T-cell (primary cell): Measurements from ENCODE around the gene ZNF276. TPM values are rescaled to one million over a fixed set of nuclear protein-coding genes. Genes with fewer than 3 reads are reported as not detected.
A peak's percentile ranks its signal among the peaks of the same experiment; 100 is the strongest.

ENCODE experiments used
- ATAC-seq, 4 experiments: fragments of 200-7000 bp in 3 of 4; fragments of 150-1000 bp in 1 of 4; cut with Tn5 transposase; replicated peaks in 1 of 4; 1 replicate in 3 of 4; 2 replicates in 1 of 4; pipeline ENCODE4 v1.10.0; 2021; ENCODE audit warnings: moderate library complexity in 3 of 4, mild to moderate bottlenecking in 2 of 4, moderate number of reproducible peaks in 1 of 4
- CTCF ChIA-PET, 2 donors: fragments of 300-600 bp; sonication (Branson Sonifier 250); formaldehyde crosslinking; loops; one replicate each; lab custom pipeline; 2022; ENCODE audit warnings: antibody characterized with exemption in 2 of 2; lab: Charles Lee
- POLR2A ChIA-PET, 2 donors: fragments of 300-600 bp; sonication (Branson Sonifier 250); formaldehyde crosslinking; loops; one replicate each; lab custom pipeline; 2022; ENCODE audit warnings: antibody characterized with exemption in 2 of 2; lab: Charles Lee
- DNase-seq, 35 experiments: peaks; one replicate each; pipeline versions ENCODE4 v3.0.0 to v3.0.0-alpha.2; 2013 to 2023
- H3K27ac ChIP-seq: one replicate; pipeline ENCODE4 v1.5.1; 2013; ENCODE audit warnings: low read length
- H3K27me3 ChIP-seq, 2 experiments: replicated peaks in 1 of 2; 1 replicate in 1 of 2; 2 replicates in 1 of 2; pipeline versions ENCODE4 v1.6.1 to v1.7.0; 2013; ENCODE audit warnings: low read length in 1 of 2, mixed read lengths in 1 of 2; ENCODE audit not compliant: control insufficient read depth in 2 of 2, insufficient read depth in 2 of 2; ENCODE audit errors: extremely low read depth in 1 of 2
- H3K36me3 ChIP-seq, 2 donors: 1 replicate in 1 of 2; 2 replicates in 1 of 2; pipeline versions ENCODE4 v1.6.1 to v1.7.0; 2013; ENCODE audit warnings: low read length in 1 of 2; ENCODE audit not compliant: control insufficient read depth in 2 of 2, insufficient read depth in 1 of 2; ENCODE audit errors: extremely low read depth in 1 of 2
- H3K4me1 ChIP-seq, 2 experiments: 1 replicate in 1 of 2; 2 replicates in 1 of 2; pipeline versions ENCODE4 v1.6.1 to v1.7.0; 2013; ENCODE audit warnings: low read length in 2 of 2, mixed read lengths in 1 of 2; ENCODE audit not compliant: insufficient read depth in 2 of 2, control insufficient read depth in 1 of 2; ENCODE audit errors: extremely low read depth in 1 of 2
- H3K4me3 ChIP-seq, 2 donors: 1 replicate in 1 of 2; 2 replicates in 1 of 2; pipeline versions ENCODE4 v1.5.1 to v1.7.0; 2013; ENCODE audit warnings: mild to moderate bottlenecking in 2 of 2, low read length in 1 of 2, moderate library complexity in 1 of 2; ENCODE audit not compliant: control insufficient read depth in 1 of 2; ENCODE audit errors: extremely low read depth in 1 of 2
- H3K9me3 ChIP-seq: 2 replicates; pipeline ENCODE4 v1.7.0; 2013
- H3K27ac Mint-ChIP-seq, 2 donors: one replicate each; pipeline ENCODE4 v1.8.0; 2020 to 2021; ENCODE audit warnings: mild to moderate bottlenecking in 2 of 2, mixed read lengths in 2 of 2
- H3K27me3 Mint-ChIP-seq, 2 donors: one replicate each; pipeline ENCODE4 v1.8.0; 2021 to 2022; ENCODE audit warnings: mixed read lengths in 2 of 2
- H3K36me3 Mint-ChIP-seq: one replicate; pipeline ENCODE4 v1.8.0; 2021; ENCODE audit warnings: mixed read lengths
- H3K4me1 Mint-ChIP-seq, 3 donors: one replicate each; pipeline ENCODE4 v1.8.0; 2020 to 2022; ENCODE audit warnings: mixed read lengths in 3 of 3, mild to moderate bottlenecking in 1 of 3
- H3K4me3 Mint-ChIP-seq, 3 donors: one replicate each; pipeline ENCODE4 v1.8.0; 2020 to 2022; ENCODE audit warnings: mild to moderate bottlenecking in 3 of 3, mixed read lengths in 3 of 3, moderate library complexity in 3 of 3
- H3K9me3 Mint-ChIP-seq, 3 donors: one replicate each; pipeline ENCODE4 v1.8.0; 2020 to 2022; ENCODE audit warnings: mixed read lengths in 3 of 3
- WGBS: methylation state at CpG from one replicate; pipeline ENCODE4 v1.1.5; 2013; ENCODE audit warnings: missing lambda C conversion rate; ENCODE audit not compliant: insufficient coverage; 5-methylcytosine and 5-hydroxymethylcytosine counted together
- total RNA-seq, 35 experiments: library from RNA in 6 of 35; stranded (reverse) in 6 of 35; fragments of 120-200 nt in 1 of 35; gene quantifications; one replicate each; pipeline versions ENCODE4 v1.2.1 to v1.2.4 and lab custom pipeline; 2013 to 2026

The ZNF276 gene
- total RNA-seq, 5 donors from 2014 or later (not counting 1 experiment from before 2014, with no cell fraction given), result 131 to 203 (median 195) TPM

- no peaks in the 10 kb centered on the region for H3K27me3 Mint-ChIP-seq
- peaks cover 48 to 57% (median 53%) of the 10 kb centered on the region in 3 donors for H3K4me1 Mint-ChIP-seq
- Histone ChIP-seq H3K27me3 (no peaks in the 10 kb centered on the region), H3K9me3 (no peaks in the 10 kb centered on the region), H3K27ac (peak overlapping the region; percentile 76), H3K4me1 (peaks cover 19 to 71% of the 10 kb centered on the region in 2 experiments), H3K36me3 (peaks cover 11 to 52% of the 10 kb centered on the region in 2 donors), H3K4me3 (peak overlapping the region; percentile 70 to 81)
- DNase-seq (peak; percentile 70 to 94 (median 87)), ATAC-seq (peak; percentile 42 to 50 (median 48))
- H3K36me3 Mint-ChIP-seq, result peaks cover 17% of the 10 kb centered on the region
- 10% methylated on average over 30 of the region's 30 CpGs for WGBS
- H3K4me3 Mint-ChIP-seq, result peak overlapping the region; percentile 84 to 99 (median 96)
- ChIA-PET POLR2A (interaction anchor here (0.5 to 1.0 kb wide), 5 partner anchors 14 to 1879 kb away, joined by 3 to 5 read pairs (median 3); no protein-coding TSS in a partner anchor), CTCF (interaction anchor here in 1 of 2 donors (0.6 to 2.4 kb wide), 9 partner anchors 11 to 138 kb away, joined by 3 to 11 read pairs (median 6); partner anchors contain the start of gene SPATA2L)
- H3K9me3 Mint-ChIP-seq, result no peaks in the 10 kb centered on the region
- peak overlapping the region; percentile 96 to 99 for H3K27ac Mint-ChIP-seq
These were observed 2.2 kb downstream of the ZNF276 start for GRCh38 chr16:89723279-89724250.

GRCh38 chr16:89727406-89728120 is 6.2 kb downstream of the ZNF276 start:
- Histone ChIP-seq H3K4me1 (peaks cover 17 to 96% of the 10 kb centered on the region in 2 experiments), H3K9me3 (no peaks in the 10 kb centered on the region), H3K36me3 (peaks cover 27 to 91% of the 10 kb centered on the region in 2 donors), H3K27ac (peak overlapping the region; percentile 31), H3K27me3 (no peaks in the 10 kb centered on the region), H3K4me3 (no peak overlapping the region)
- ChIA-PET POLR2A (interaction anchor here (0.6 kb wide), 3 partner anchors 37 to 133 kb away, joined by 3 to 11 read pairs (median 7); no protein-coding TSS in a partner anchor), CTCF (no interaction called here)
- Mint-ChIP-seq H3K27ac (peak overlapping the region; percentile 79 to 83), H3K27me3 (no peaks in the 10 kb centered on the region), H3K9me3 (no peaks in the 10 kb centered on the region), H3K36me3 (peaks cover 36% of the 10 kb centered on the region), H3K4me1 (peaks cover 65 to 72% (median 71%) of the 10 kb centered on the region in 3 donors), H3K4me3 (peak overlapping the region; percentile 31 to 84 (median 59))
- ATAC-seq (no peak), DNase-seq (peak in 3 of 35 experiments; percentile 12 to 27 (median 23))
- 35% methylated on average over 12 of the region's 17 CpGs for WGBS

- ATAC-seq, result no peak
These were observed 8.0 kb downstream of the ZNF276 start for GRCh38 chr16:89729293-89729692.

GRCh38 chr16:89729863-89730593 is 8.7 kb downstream of the ZNF276 start:
- Mint-ChIP-seq H3K36me3 (peaks cover 37% of the 10 kb centered on the region), H3K4me1 (peaks cover 60 to 68% (median 65%) of the 10 kb centered on the region in 3 donors), H3K27ac (peak overlapping the region in 1 of 2 donors; percentile 55), H3K4me3 (peak overlapping the region in 1 of 3 donors; percentile 19), H3K9me3 (no peaks in the 10 kb centered on the region), H3K27me3 (no peaks in the 10 kb centered on the region)
- Histone ChIP-seq H3K27me3 (no peaks in the 10 kb centered on the region), H3K4me1 (peaks cover 13 to 96% of the 10 kb centered on the region in 2 experiments), H3K27ac (no peak overlapping the region), H3K9me3 (no peaks in the 10 kb centered on the region), H3K4me3 (no peak overlapping the region), H3K36me3 (peaks cover 36 to 95% of the 10 kb centered on the region in 2 donors)
- WGBS, result 97% methylated on average over 14 of the region's 14 CpGs
- no peak for DNase-seq
- ChIA-PET CTCF (no interaction called here), POLR2A (interaction anchor here in 1 of 2 donors (0.6 kb wide), 1 partner anchor 12 kb away, joined by 3 read pairs; no protein-coding TSS in a partner anchor)
- ATAC-seq, result no peak

More at GRCh38 chr16:89729293-89729692, 8.0 kb downstream of the ZNF276 start:
- H3K27me3 ChIP-seq, result no peaks in the 10 kb centered on the region
- H3K27ac ChIP-seq, result peak overlapping the region; percentile 1
- H3K9me3 Mint-ChIP-seq, result no peaks in the 10 kb centered on the region
- CTCF ChIA-PET, result no interaction called here
- H3K36me3 Mint-ChIP-seq, result peaks cover 30% of the 10 kb centered on the region
- no peak overlapping the region for H3K4me3 Mint-ChIP-seq
- no peaks in the 10 kb centered on the region for H3K27me3 Mint-ChIP-seq
- peaks cover 33 to 94% of the 10 kb centered on the region in 2 donors for H3K36me3 ChIP-seq
- 95% methylated on average over 10 of the region's 18 CpGs for WGBS
- POLR2A ChIA-PET, result interaction anchor here in 1 of 2 donors (0.6 kb wide), 1 partner anchor 23 kb away, joined by 4 read pairs; no protein-coding TSS in a partner anchor
- no peaks in the 10 kb centered on the region for H3K9me3 ChIP-seq
- peak overlapping the region in 1 of 2 donors; percentile 55 for H3K27ac Mint-ChIP-seq
- peaks cover 59 to 66% (median 66%) of the 10 kb centered on the region in 3 donors for H3K4me1 Mint-ChIP-seq
- no peak for DNase-seq
- H3K4me3 ChIP-seq, result no peak overlapping the region
- H3K4me1 ChIP-seq, result peaks cover 13 to 96% of the 10 kb centered on the region in 2 experiments

- H3K27ac Mint-ChIP-seq, result peak overlapping the region in 1 of 2 donors; percentile 55
- no peak overlapping the region for H3K4me3 Mint-ChIP-seq
- WGBS, result 89% methylated on average over 14 of the region's 22 CpGs
- no peaks in the 10 kb centered on the region for H3K9me3 Mint-ChIP-seq
- no peak for DNase-seq
- ChIA-PET POLR2A (interaction anchor here in 1 of 2 donors (0.6 kb wide), 1 partner anchor 11 kb away, joined by 3 read pairs; no protein-coding TSS in a partner anchor), CTCF (no interaction called here)
- H3K4me1 ChIP-seq, result peaks cover 13 to 96% of the 10 kb centered on the region in 2 experiments
- peaks cover 36 to 95% of the 10 kb centered on the region in 2 donors for H3K36me3 ChIP-seq
- H3K27ac ChIP-seq, result no peak overlapping the region
- H3K27me3 Mint-ChIP-seq, result no peaks in the 10 kb centered on the region
- H3K27me3 ChIP-seq, result no peaks in the 10 kb centered on the region
- ATAC-seq, result no peak
- H3K36me3 Mint-ChIP-seq, result peaks cover 41% of the 10 kb centered on the region
- no peaks in the 10 kb centered on the region for H3K9me3 ChIP-seq
- H3K4me3 ChIP-seq, result no peak overlapping the region
- H3K4me1 Mint-ChIP-seq, result peaks cover 65 to 71% (median 65%) of the 10 kb centered on the region in 3 donors
These were observed 9.4 kb downstream of the ZNF276 start for GRCh38 chr16:89730610-89731234.
